Hepatocyte (in vitro differentiated cells): Measurements from ENCODE around the gene CDH22. TPM values are rescaled to one million over a fixed set of nuclear protein-coding genes. Genes with fewer than 3 reads are reported as not detected.

Source experiments
- DNase-seq: peaks from one replicate; pipeline ENCODE4 v3.0.0-alpha.2; 2016; ENCODE audit warnings: low spot score
- H2AFZ ChIP-seq: fragments of 200-600 bp; sonication (generic); 2 replicates; pipeline ENCODE4 v1.6.0; 2016; ENCODE audit warnings: antibody characterized with exemption, mild to moderate bottlenecking
- H3K27ac ChIP-seq: fragments of 200-600 bp; sonication (generic); 2 replicates; pipeline ENCODE4 v1.5.1; 2016; ENCODE audit warnings: mild to moderate bottlenecking
- H3K27me3 ChIP-seq: fragments of 200-600 bp; sonication (generic); 2 replicates; pipeline ENCODE4 v1.6.1; 2016
- H3K36me3 ChIP-seq: fragments of 200-600 bp; sonication (generic); replicated peaks from 2 replicates; pipeline ENCODE4 v1.5.1; 2016; ENCODE audit warnings: low read depth; ENCODE audit not compliant: insufficient read depth
- H3K4me1 ChIP-seq: fragments of 200-600 bp; sonication (generic); 2 replicates; pipeline ENCODE4 v1.5.1; 2016; ENCODE audit warnings: mild to moderate bottlenecking, moderate library complexity; ENCODE audit not compliant: insufficient read depth
- H3K4me2 ChIP-seq: fragments of 200-600 bp; sonication (generic); 2 replicates; pipeline ENCODE4 v1.6.0; 2016
- H3K4me3 ChIP-seq: fragments of 200-600 bp; sonication (generic); 2 replicates; pipeline ENCODE4 v1.5.1; 2016; ENCODE audit warnings: mild to moderate bottlenecking
- H3K79me2 ChIP-seq: fragments of 200-600 bp; sonication (generic); 2 replicates; pipeline ENCODE4 v1.6.0; 2017; ENCODE audit warnings: mild to moderate bottlenecking
- H3K9me2 ChIP-seq: fragments of 200-600 bp; sonication (generic); replicated peaks from 2 replicates; pipeline ENCODE4 v1.6.0; 2017; ENCODE audit warnings: mild to moderate bottlenecking; ENCODE audit not compliant: insufficient read depth
- H3K9me3 ChIP-seq: fragments of 200-600 bp; sonication (generic); 2 replicates; pipeline ENCODE4 v1.5.1; 2016; ENCODE audit warnings: low read depth, mild to moderate bottlenecking
- H4K20me1 ChIP-seq: fragments of 200-600 bp; sonication (generic); 2 replicates; pipeline ENCODE4 v1.6.0; 2016; ENCODE audit warnings: mild to moderate bottlenecking; ENCODE audit not compliant: insufficient read depth, poor library complexity, severe bottlenecking
- EZH2 ChIP-seq: fragments of 200-600 bp; sonication (generic); IDR thresholded peaks from 2 replicates; pipeline ENCODE4 v1.6.1; 2016; ENCODE audit warnings: antibody characterized with exemption, mild to moderate bottlenecking, borderline replicate concordance
- EZH2phosphoT487 ChIP-seq: fragments of 200-600 bp; sonication (generic); IDR thresholded peaks from one replicate; pipeline ENCODE4 v1.6.1; 2018; ENCODE audit warnings: antibody characterized with exemption, mild to moderate bottlenecking, low read depth, moderate library complexity; ENCODE audit not compliant: unreplicated experiment, severe bottlenecking
- WGBS: methylation state at CpG from one replicate; pipeline ENCODE4 v1.1.6; 2016; ENCODE audit warnings: low lambda C conversion rate; ENCODE audit errors: missing lambda C conversion rate; 5-methylcytosine and 5-hydroxymethylcytosine counted together
- polyA plus RNA-seq: library from polyadenylated mRNA; unstranded; fragments of >200 nt; fragmentation: Nextera tagmentation; extraction: Ambion mirVana; gene quantifications from 2 replicates; pipeline ENCODE4 v1.2.1, GENCODE V29; 2016
- total RNA-seq: library from RNA; depleted of rRNA; stranded (reverse); fragments of >200 nt; gene quantifications from 2 replicates; pipeline ENCODE4 v1.2.3, GENCODE V29; 2014
- TF ChIP-seq, protein P1 (sequence below): fragments of 200-600 bp; sonication (generic); IDR thresholded peaks from 2 replicates; pipeline ENCODE4 v1.5.1; 2016; ENCODE audit warnings: antibody characterized with exemption, mild to moderate bottlenecking; ENCODE audit not compliant: poor library complexity

The CDH22 gene
- total and polyA plus RNA-seq, 2 experiments from 2014 or later, result not detected

GRCh38 chr20:46204594-46205186 is 103.6 kb downstream of the CDH22 start:
- Histone ChIP-seq H3K9me3 (no peaks in the 10 kb centered on the region), H3K9me2 (no peaks in the 10 kb centered on the region), H3K79me2 (no peaks in the 10 kb centered on the region), H3K27ac (no peak overlapping the region), H3K4me3 (no peak overlapping the region), H4K20me1 (no peaks in the 10 kb centered on the region), H3K4me2 (no peak overlapping the region), H2AFZ (no peak overlapping the region), H3K27me3 (peaks cover 27% of the 10 kb centered on the region), H3K4me1 (no peaks in the 10 kb centered on the region), H3K36me3 (no peaks in the 10 kb centered on the region)
- 64% methylated on average over 8 of the region's 8 CpGs for WGBS
- TF ChIP-seq, protein P1, sequence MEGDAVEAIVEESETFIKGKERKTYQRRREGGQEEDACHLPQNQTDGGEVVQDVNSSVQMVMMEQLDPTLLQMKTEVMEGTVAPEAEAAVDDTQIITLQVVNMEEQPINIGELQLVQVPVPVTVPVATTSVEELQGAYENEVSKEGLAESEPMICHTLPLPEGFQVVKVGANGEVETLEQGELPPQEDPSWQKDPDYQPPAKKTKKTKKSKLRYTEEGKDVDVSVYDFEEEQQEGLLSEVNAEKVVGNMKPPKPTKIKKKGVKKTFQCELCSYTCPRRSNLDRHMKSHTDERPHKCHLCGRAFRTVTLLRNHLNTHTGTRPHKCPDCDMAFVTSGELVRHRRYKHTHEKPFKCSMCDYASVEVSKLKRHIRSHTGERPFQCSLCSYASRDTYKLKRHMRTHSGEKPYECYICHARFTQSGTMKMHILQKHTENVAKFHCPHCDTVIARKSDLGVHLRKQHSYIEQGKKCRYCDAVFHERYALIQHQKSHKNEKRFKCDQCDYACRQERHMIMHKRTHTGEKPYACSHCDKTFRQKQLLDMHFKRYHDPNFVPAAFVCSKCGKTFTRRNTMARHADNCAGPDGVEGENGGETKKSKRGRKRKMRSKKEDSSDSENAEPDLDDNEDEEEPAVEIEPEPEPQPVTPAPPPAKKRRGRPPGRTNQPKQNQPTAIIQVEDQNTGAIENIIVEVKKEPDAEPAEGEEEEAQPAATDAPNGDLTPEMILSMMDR, result no peak
- TF ChIP-seq EZH2 (no peak), EZH2phosphoT487 (no peak)
- DNase-seq, result no peak

DNA sequence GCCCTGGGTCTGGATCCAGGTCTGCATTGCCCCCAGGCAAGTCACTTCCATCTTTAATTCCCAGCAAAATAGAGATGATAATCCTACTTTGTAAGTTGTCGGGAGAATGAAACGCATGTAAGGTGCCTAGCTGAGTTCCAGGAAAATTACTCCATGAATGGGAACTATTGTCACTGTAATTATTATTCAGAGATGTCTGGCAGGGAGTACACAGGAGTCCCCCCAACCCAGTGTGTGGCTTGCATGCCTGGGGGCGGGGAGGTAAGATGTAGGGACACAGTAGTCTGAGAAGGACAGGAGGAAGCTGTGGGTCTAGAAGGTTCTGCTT is 104.8 kb downstream of the CDH22 start:
- H2AFZ ChIP-seq, result no peak overlapping the region
- H3K4me3 ChIP-seq, result no peak overlapping the region
- DNase-seq, result no peak
- H3K27me3 ChIP-seq, result peaks cover 36% of the 10 kb centered on the region
- H3K36me3 ChIP-seq, result no peaks in the 10 kb centered on the region
- no peaks in the 10 kb centered on the region for H3K9me3 ChIP-seq
- H3K4me1 ChIP-seq, result no peaks in the 10 kb centered on the region
- TF ChIP-seq, protein P1, result no peak
- no peak for TF ChIP-seq EZH2
- no peak for TF ChIP-seq EZH2phosphoT487
- H3K27ac ChIP-seq, result no peak overlapping the region
- WGBS, result 65% methylated on average over 3 of the region's 3 CpGs
- no peak overlapping the region for H3K4me2 ChIP-seq
- H4K20me1 ChIP-seq, result no peaks in the 10 kb centered on the region
- no peaks in the 10 kb centered on the region for H3K9me2 ChIP-seq
- no peaks in the 10 kb centered on the region for H3K79me2 ChIP-seq

DNA sequence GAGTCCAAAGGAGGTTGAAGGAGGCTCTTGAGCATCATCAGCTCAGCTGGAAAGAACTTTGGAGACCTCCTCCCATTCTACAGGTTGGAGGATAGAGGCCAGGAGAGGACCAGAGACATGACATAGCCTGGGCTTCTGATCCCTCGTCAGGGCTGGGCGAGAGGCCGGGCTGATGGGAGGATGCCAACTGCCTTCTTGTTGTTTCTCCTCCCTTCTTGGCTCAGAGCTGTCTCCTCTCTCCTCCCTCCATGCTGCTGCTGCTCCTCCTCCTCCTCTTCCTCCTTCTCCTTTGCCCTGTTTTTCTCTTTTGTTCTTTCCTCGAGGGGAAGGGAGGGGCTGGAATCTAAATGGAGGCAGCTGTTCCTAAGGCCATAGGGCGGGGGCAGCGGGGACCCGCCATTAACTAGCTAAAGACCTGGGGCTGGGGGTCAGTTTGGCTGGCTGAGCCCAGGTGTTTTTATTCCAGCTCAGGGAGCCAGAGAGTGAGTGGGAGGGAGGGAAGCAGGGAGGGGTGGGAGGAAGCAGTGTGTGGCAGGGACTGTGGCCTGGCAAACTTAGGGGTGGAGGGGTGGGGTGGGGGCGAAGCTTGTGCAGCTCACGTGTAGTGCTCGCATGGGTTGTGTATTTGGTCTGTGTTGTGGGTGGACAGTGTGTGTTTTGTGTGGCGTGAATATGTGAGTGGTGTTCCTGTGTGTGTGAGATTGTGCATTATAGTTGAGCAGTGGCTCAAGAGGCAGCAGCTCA is 105.4 kb downstream of the CDH22 start:
- TF ChIP-seq EZH2 (no peak), EZH2phosphoT487 (no peak)
- TF ChIP-seq, protein P1, result no peak
- Histone ChIP-seq H3K4me2 (no peak overlapping the region), H3K9me3 (no peaks in the 10 kb centered on the region), H2AFZ (no peak overlapping the region), H3K4me1 (no peaks in the 10 kb centered on the region), H3K27me3 (peaks cover 39% of the 10 kb centered on the region), H3K79me2 (no peaks in the 10 kb centered on the region), H4K20me1 (no peaks in the 10 kb centered on the region), H3K36me3 (no peaks in the 10 kb centered on the region), H3K9me2 (no peaks in the 10 kb centered on the region), H3K27ac (no peak overlapping the region), H3K4me3 (no peak overlapping the region)
- DNase-seq, result no peak
- 59% methylated on average over 8 of the region's 11 CpGs for WGBS
